ENCODE data around the gene ARHGEF18.

DNA sequence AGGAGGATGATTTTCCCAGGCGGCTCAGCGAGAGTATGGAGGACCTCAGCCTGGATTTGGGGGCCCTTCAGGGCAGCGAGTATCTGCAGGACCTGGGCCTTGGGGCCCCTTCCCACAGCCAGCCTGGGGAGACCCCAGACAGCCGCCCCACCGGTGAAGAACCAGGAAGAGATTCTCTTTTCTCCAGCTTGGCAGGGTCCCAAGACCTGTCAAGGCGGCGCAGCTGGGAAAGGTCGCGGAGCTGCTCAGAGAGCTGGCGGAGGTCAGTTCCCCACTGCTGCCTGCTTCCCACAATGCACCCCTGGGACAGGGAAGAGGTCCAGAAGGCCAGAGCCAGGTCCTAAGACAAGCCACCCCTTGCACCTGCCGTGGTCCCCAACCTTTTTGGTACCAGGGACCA lies 24.1 kb downstream of the ARHGEF18 start:
- TF ChIP-seq, protein P1, sequence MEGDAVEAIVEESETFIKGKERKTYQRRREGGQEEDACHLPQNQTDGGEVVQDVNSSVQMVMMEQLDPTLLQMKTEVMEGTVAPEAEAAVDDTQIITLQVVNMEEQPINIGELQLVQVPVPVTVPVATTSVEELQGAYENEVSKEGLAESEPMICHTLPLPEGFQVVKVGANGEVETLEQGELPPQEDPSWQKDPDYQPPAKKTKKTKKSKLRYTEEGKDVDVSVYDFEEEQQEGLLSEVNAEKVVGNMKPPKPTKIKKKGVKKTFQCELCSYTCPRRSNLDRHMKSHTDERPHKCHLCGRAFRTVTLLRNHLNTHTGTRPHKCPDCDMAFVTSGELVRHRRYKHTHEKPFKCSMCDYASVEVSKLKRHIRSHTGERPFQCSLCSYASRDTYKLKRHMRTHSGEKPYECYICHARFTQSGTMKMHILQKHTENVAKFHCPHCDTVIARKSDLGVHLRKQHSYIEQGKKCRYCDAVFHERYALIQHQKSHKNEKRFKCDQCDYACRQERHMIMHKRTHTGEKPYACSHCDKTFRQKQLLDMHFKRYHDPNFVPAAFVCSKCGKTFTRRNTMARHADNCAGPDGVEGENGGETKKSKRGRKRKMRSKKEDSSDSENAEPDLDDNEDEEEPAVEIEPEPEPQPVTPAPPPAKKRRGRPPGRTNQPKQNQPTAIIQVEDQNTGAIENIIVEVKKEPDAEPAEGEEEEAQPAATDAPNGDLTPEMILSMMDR (IDR thresholded peaks at IDR 0.05; ENCODE audit: poor library complexity, severe bottlenecking): no peak
- TF ChIP-seq EP300 (conservative IDR thresholded peaks at IDR 0.05; ENCODE audit: poor library complexity, severe bottlenecking) (no peak), RAD21 (conservative IDR thresholded peaks at IDR 0.05) (no peak), EZH2 (IDR thresholded peaks at IDR 0.05; ENCODE audit: borderline replicate concordance, insufficient read depth, low read length, poor library complexity, severe bottlenecking) (no peak), SMC3 (conservative IDR thresholded peaks at IDR 0.05; ENCODE audit: poor library complexity) (no peak), TAF1 (IDR thresholded peaks at IDR 0.05; ENCODE audit: low read depth) (no peak), POLR2AphosphoS5 (IDR thresholded peaks at IDR 0.05) (no peak), REST (IDR thresholded peaks at IDR 0.05; ENCODE audit: borderline replicate concordance) (no peak), MXI1 (conservative IDR thresholded peaks at IDR 0.05; ENCODE audit: poor library complexity, severe bottlenecking) (no peak)
